Right lobe of liver (tissue), 4 donors: ENCODE measurements around the gene CFHR5.
"Not testable (repeated sequence)": the region's sequence is repeated elsewhere in the genome, so short reads cannot be mapped to it uniquely, and the experiment has no call there.

ENCODE experiments used
- CTCF ChIP-seq, 4 donors: fragments of 200-600 bp in 3 of 4; fragments of 450-650 bp in 1 of 4; IDR thresholded peaks; one replicate each; pipeline versions ENCODE4 v1.5.1 to v1.8.0; 2016 to 2022; ENCODE audit warnings: antibody characterized with exemption in 4 of 4, mild to moderate bottlenecking in 2 of 4
- POLR2A ChIP-seq: fragments of 450-650 bp; IDR thresholded peaks from one replicate; pipeline ENCODE4 v1.6.1; 2017; ENCODE audit warnings: antibody characterized with exemption, mild to moderate bottlenecking
- donor health status: DM: no; HTN: no; CAD: no.
- donor health status: DM: no; HTN: no; CAD: no.
- donor health status: DM: no; HTN: yes; CAD: no.

GRCh38 chr1:196982247-196982646 lies 4.9 kb downstream of the CFHR5 start:
- TF ChIP-seq CTCF (IDR thresholded peaks at IDR 0.05); POLR2A: not testable (repeated sequence)
